Forelimb muscle (tissue), 1 donor: ENCODE results near the gene SNHG17. TPM values are rescaled to one million over a fixed set of nuclear protein-coding genes. Genes with fewer than 3 reads are reported as not detected.
A peak's percentile ranks its signal among the peaks of the same experiment; 100 is the strongest.
"Not testable (repeated sequence)": the region's sequence is repeated elsewhere in the genome, so short reads cannot be mapped to it uniquely, and the experiment has no call there.

Experiments used
- DNase-seq: peaks from one replicate; pipeline ENCODE4 v3.0.0-alpha.2; 2013; ENCODE audit warnings: low read depth
- polyA plus RNA-seq: library from polyadenylated mRNA; unstranded; fragments of 120-200 nt; gene quantifications from one replicate; pipeline ENCODE4 v1.2.1, GENCODE V29; 2013; ENCODE audit not compliant: insufficient read length

The SNHG17 gene
- polyA plus RNA-seq, 1 donor, result 35.5 TPM

GRCh38 chr20:38420388-38421085 is 14.6 kb downstream of the SNHG17 start:
- no peak for DNase-seq

- peak; percentile 35 for DNase-seq
These were observed 16.5 kb downstream of the SNHG17 start for GRCh38 chr20:38418509-38419204.

- DNase-seq, result no peak
These were observed 20.2 kb downstream of the SNHG17 start for GRCh38 chr20:38414769-38415450.

- DNase-seq, result no peak
These were observed 22.1 kb downstream of the SNHG17 start for GRCh38 chr20:38412877-38413577.

- DNase-seq, result not testable (repeated sequence)
These were observed 27.3 kb downstream of the SNHG17 start for GRCh38 chr20:38407822-38408221.

- no peak for DNase-seq
These were observed 27.8 kb downstream of the SNHG17 start for GRCh38 chr20:38407321-38407720.

GRCh38 chr20:38406476-38406875 is 28.7 kb downstream of the SNHG17 start:
- DNase-seq, result no peak

- DNase-seq, result no peak
These were observed 30.0 kb downstream of the SNHG17 start for GRCh38 chr20:38405132-38405531.

GRCh38 chr20:38404016-38404415 is 31.1 kb downstream of the SNHG17 start:
- no peak for DNase-seq

- no peak for DNase-seq
These were observed 32.3 kb downstream of the SNHG17 start for GRCh38 chr20:38402816-38403215.

GRCh38 chr20:38402089-38402488 is 33.0 kb downstream of the SNHG17 start:
- no peak for DNase-seq

GRCh38 chr20:38395751-38396395 is 39.3 kb downstream of the SNHG17 start:
- DNase-seq, result not testable (repeated sequence)

- DNase-seq, result no peak
These were observed 40.0 kb downstream of the SNHG17 start for GRCh38 chr20:38395165-38395564.

GRCh38 chr20:38393259-38393658 is 41.9 kb downstream of the SNHG17 start:
- DNase-seq, result no peak

- DNase-seq, result no peak
These were observed 42.8 kb downstream of the SNHG17 start for GRCh38 chr20:38392356-38392755.

GRCh38 chr20:38387953-38388352 is 47.2 kb downstream of the SNHG17 start:
- DNase-seq, result no peak

- DNase-seq, result no peak
These were observed 48.3 kb downstream of the SNHG17 start for GRCh38 chr20:38386851-38387250.

- DNase-seq, result no peak
These were observed 49.1 kb downstream of the SNHG17 start for GRCh38 chr20:38386004-38386403.

GRCh38 chr20:38383147-38383546 is 52.0 kb downstream of the SNHG17 start:
- DNase-seq, result no peak

- DNase-seq, result not testable (repeated sequence)
These were observed 57.3 kb downstream of the SNHG17 start for GRCh38 chr20:38377838-38378237.

GRCh38 chr20:38377039-38377685 is 58.0 kb downstream of the SNHG17 start:
- no peak for DNase-seq
